ENCODE results near the gene WWTR1. TPM values are rescaled to one million over a fixed set of nuclear protein-coding genes. Genes with fewer than 3 reads are reported as not detected.

WWTR1 gene
- total RNA-seq, 1 donor, result 205 TPM

- DNase-seq (ENCODE audit: low read depth), result no peak
- H3K4me3 ChIP-seq (ENCODE audit: low read depth, low read length), result no peak overlapping the region
- TF ChIP-seq, protein P1, sequence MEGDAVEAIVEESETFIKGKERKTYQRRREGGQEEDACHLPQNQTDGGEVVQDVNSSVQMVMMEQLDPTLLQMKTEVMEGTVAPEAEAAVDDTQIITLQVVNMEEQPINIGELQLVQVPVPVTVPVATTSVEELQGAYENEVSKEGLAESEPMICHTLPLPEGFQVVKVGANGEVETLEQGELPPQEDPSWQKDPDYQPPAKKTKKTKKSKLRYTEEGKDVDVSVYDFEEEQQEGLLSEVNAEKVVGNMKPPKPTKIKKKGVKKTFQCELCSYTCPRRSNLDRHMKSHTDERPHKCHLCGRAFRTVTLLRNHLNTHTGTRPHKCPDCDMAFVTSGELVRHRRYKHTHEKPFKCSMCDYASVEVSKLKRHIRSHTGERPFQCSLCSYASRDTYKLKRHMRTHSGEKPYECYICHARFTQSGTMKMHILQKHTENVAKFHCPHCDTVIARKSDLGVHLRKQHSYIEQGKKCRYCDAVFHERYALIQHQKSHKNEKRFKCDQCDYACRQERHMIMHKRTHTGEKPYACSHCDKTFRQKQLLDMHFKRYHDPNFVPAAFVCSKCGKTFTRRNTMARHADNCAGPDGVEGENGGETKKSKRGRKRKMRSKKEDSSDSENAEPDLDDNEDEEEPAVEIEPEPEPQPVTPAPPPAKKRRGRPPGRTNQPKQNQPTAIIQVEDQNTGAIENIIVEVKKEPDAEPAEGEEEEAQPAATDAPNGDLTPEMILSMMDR (IDR thresholded peaks at IDR 0.05; ENCODE audit: insufficient read depth, low read length), result no peak
These were observed 27.0 kb downstream of the WWTR1 start for GRCh38 chr3:149630806-149631205.

GRCh38 chr3:149628957-149629670 lies 28.7 kb downstream of the WWTR1 start:
- TF ChIP-seq, protein P1 (IDR thresholded peaks at IDR 0.05; ENCODE audit: insufficient read depth, low read length), result no peak
- peak; percentile 46 for DNase-seq (ENCODE audit: low read depth)
- no peak overlapping the region for H3K4me3 ChIP-seq (ENCODE audit: low read depth, low read length)

GRCh38 chr3:149626671-149627070 lies 31.2 kb downstream of the WWTR1 start:
- TF ChIP-seq, protein P1 (IDR thresholded peaks at IDR 0.05; ENCODE audit: insufficient read depth, low read length), result no peak
- DNase-seq (ENCODE audit: low read depth), result no peak
- no peak overlapping the region for H3K4me3 ChIP-seq (ENCODE audit: low read depth, low read length)

- no peak for DNase-seq (ENCODE audit: low read depth)
- H3K4me3 ChIP-seq (ENCODE audit: low read depth, low read length), result no peak overlapping the region
- TF ChIP-seq, protein P1 (IDR thresholded peaks at IDR 0.05; ENCODE audit: insufficient read depth, low read length), result no peak
These were observed 32.0 kb downstream of the WWTR1 start for GRCh38 chr3:149625795-149626194.

GRCh38 chr3:149623824-149624223 lies 34.0 kb downstream of the WWTR1 start:
- no peak overlapping the region for H3K4me3 ChIP-seq (ENCODE audit: low read depth, low read length)

GRCh38 chr3:149621218-149622005 lies 36.4 kb downstream of the WWTR1 start:
- DNase-seq (ENCODE audit: low read depth), result peak; percentile 94
- TF ChIP-seq, protein P1 (IDR thresholded peaks at IDR 0.05; ENCODE audit: insufficient read depth, low read length), result no peak
- H3K4me3 ChIP-seq (ENCODE audit: low read depth, low read length), result no peak overlapping the region

More at GRCh38 chr3:149623824-149624223, 34.0 kb downstream of the WWTR1 start:
- TF ChIP-seq, protein P1 (IDR thresholded peaks at IDR 0.05; ENCODE audit: insufficient read depth, low read length), result no peak
- no peak for DNase-seq (ENCODE audit: low read depth)
